Astrocyte of the spinal cord (primary cell): ENCODE measurements around the gene CNTNAP5.

Experiments used
- DNase-seq: peaks from one replicate; pipeline ENCODE4 v3.0.0; 2011; ENCODE audit warnings: low read depth, low spot score
- H3K4me3 ChIP-seq: 2 replicates; pipeline ENCODE4 v1.5.1; 2011; ENCODE audit warnings: low read depth, mild to moderate bottlenecking, low read length, moderate library complexity
- CTCF ChIP-seq: IDR thresholded peaks from 2 replicates; pipeline ENCODE4 v1.5.1; 2012; ENCODE audit warnings: low read depth, mild to moderate bottlenecking, low read length, inconsistent platforms
- in situ Hi-C: cut with HindIII; loops from 2 replicates; pipeline ENCODE4 v1.10.0; 2017; ENCODE audit warnings: low sequenced_read_pairs

CNTNAP5 gene

GRCh38 chr2:124796647-124797046 lies 771.6 kb downstream of the CNTNAP5 start:
- in situ Hi-C loops, result no loop called here
- DNase-seq, result no peak
- no peak overlapping the region for H3K4me3 ChIP-seq
- no peak for TF ChIP-seq CTCF

GRCh38 chr2:124797049-124797448 lies 772.0 kb downstream of the CNTNAP5 start:
- H3K4me3 ChIP-seq, result no peak overlapping the region
- DNase-seq, result no peak
- in situ Hi-C loops, result no loop called here
- no peak for TF ChIP-seq CTCF

GRCh38 chr2:124798551-124798950 lies 773.5 kb downstream of the CNTNAP5 start:
- H3K4me3 ChIP-seq, result no peak overlapping the region
- no peak for DNase-seq
- in situ Hi-C loops, result no loop called here
- no peak for TF ChIP-seq CTCF

- TF ChIP-seq CTCF, result peak; percentile 54
- no peak for DNase-seq
- H3K4me3 ChIP-seq, result no peak overlapping the region
- in situ Hi-C loops, result no loop called here
These were observed 779.2 kb downstream of the CNTNAP5 start for GRCh38 chr2:124804014-124804940.

- H3K4me3 ChIP-seq, result no peak overlapping the region
- DNase-seq, result no peak
- in situ Hi-C loops, result no loop called here
- no peak for TF ChIP-seq CTCF
These were observed 780.0 kb downstream of the CNTNAP5 start for GRCh38 chr2:124805060-124805459.

GRCh38 chr2:124810132-124810531 lies 785.0 kb downstream of the CNTNAP5 start:
- peak; percentile 3 for TF ChIP-seq CTCF

More at GRCh38 chr2:124810132-124810531, 785.0 kb downstream of the CNTNAP5 start:
- DNase-seq, result no peak
- in situ Hi-C loops, result no loop called here
- no peak overlapping the region for H3K4me3 ChIP-seq
